Ascending aorta (tissue), 2 donors: ENCODE data around the gene SLC25A33. TPM values are rescaled to one million over a fixed set of nuclear protein-coding genes. Genes with fewer than 3 reads are reported as not detected.

Experiments
- DNase-seq, 2 donors: peaks; one replicate each; pipeline ENCODE4 v3.0.0-alpha.2; 2019; ENCODE audit warnings: low spot score in 2 of 2
- H3K27ac ChIP-seq, 2 donors: fragments of 200-600 bp; sonication (generic); one replicate each; pipeline ENCODE4 v1.5.1; 2016 to 2017; ENCODE audit warnings: mild to moderate bottlenecking in 1 of 2
- H3K27me3 ChIP-seq: fragments of 200-600 bp; sonication (generic); one replicate; pipeline ENCODE4 v1.5.1; 2017
- H3K36me3 ChIP-seq, 2 donors: fragments of 200-600 bp; sonication (generic); one replicate each; pipeline ENCODE4 v1.5.1; 2016
- H3K4me1 ChIP-seq, 2 donors: fragments of 200-600 bp; sonication (generic); one replicate each; pipeline ENCODE4 v1.5.1; 2016 to 2017; ENCODE audit warnings: mild to moderate bottlenecking in 1 of 2
- H3K4me3 ChIP-seq, 2 donors: fragments of 200-600 bp; sonication (generic); one replicate each; pipeline ENCODE4 v1.5.1; 2016 to 2017; ENCODE audit warnings: mild to moderate bottlenecking in 1 of 2
- H3K9me3 ChIP-seq, 2 donors: fragments of 200-600 bp; sonication (generic); one replicate each; pipeline ENCODE4 v1.5.1; 2016
- intact Hi-C: fragments of 100-400 bp; cut with DNase I; formaldehyde crosslinking; loops from one replicate; pipeline ENCODE4 v1.15.1; 2023
- total RNA-seq: library from RNA; depleted of rRNA; stranded (reverse); fragments of >200 nt; gene quantifications from one replicate; pipeline ENCODE4 v1.1.0, GENCODE V29; 2016
- TF ChIP-seq, protein P1 (sequence below), 3 experiments: fragments of 200-600 bp in 2 of 3; fragments of 450-650 bp in 1 of 3; sonication (generic) in 2 of 3; IDR thresholded peaks; one replicate each; pipeline ENCODE4 v1.5.1; 2016 to 2019; ENCODE audit warnings: antibody characterized with exemption in 3 of 3, mild to moderate bottlenecking in 1 of 3, moderate library complexity in 1 of 3

Gene SLC25A33
- total RNA-seq, 1 donor from 2014 or later: 0.11 TPM

DNA sequence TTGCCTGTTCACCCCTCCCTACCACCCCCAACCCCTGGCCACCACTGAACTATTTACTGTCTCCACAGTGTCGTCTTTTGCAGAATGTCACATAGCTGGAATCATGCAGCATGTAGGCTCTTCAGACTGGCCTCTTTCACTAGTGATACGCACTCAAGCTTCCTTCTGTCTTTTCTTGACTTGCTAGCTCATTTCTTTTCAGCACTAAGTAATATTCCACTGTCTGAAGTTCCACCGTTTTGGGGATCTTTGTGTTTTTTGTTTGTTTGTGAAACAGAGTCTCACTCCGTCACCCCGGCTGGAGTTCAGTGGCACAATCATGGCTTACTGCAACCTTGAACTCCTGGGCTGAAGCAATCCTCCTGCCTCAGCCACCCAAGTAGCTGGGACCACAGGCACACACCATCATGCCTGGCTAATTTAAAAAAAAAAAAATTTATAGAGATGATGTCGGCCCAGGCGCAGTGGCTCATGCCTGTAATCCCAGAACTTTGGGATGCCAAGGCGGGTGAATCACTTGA, 43.4 kb upstream of the SLC25A33 start:
- TF ChIP-seq, protein P1, sequence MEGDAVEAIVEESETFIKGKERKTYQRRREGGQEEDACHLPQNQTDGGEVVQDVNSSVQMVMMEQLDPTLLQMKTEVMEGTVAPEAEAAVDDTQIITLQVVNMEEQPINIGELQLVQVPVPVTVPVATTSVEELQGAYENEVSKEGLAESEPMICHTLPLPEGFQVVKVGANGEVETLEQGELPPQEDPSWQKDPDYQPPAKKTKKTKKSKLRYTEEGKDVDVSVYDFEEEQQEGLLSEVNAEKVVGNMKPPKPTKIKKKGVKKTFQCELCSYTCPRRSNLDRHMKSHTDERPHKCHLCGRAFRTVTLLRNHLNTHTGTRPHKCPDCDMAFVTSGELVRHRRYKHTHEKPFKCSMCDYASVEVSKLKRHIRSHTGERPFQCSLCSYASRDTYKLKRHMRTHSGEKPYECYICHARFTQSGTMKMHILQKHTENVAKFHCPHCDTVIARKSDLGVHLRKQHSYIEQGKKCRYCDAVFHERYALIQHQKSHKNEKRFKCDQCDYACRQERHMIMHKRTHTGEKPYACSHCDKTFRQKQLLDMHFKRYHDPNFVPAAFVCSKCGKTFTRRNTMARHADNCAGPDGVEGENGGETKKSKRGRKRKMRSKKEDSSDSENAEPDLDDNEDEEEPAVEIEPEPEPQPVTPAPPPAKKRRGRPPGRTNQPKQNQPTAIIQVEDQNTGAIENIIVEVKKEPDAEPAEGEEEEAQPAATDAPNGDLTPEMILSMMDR (IDR thresholded peaks at IDR 0.05): no peak
- Histone ChIP-seq H3K4me3 (no peak overlapping the region), H3K4me1 (peaks cover 0 to 2% of the 10 kb centered on the region in 2 donors), H3K9me3 (no peaks in the 10 kb centered on the region), H3K27ac (no peak overlapping the region), H3K27me3 (no peaks in the 10 kb centered on the region), H3K36me3 (no peaks in the 10 kb centered on the region)
- no peak for DNase-seq
- intact Hi-C loops: loop anchor here (1.0 to 10.0 kb wide), 2 partner anchors 77 to 381 kb away; no protein-coding TSS in a partner anchor

DNA sequence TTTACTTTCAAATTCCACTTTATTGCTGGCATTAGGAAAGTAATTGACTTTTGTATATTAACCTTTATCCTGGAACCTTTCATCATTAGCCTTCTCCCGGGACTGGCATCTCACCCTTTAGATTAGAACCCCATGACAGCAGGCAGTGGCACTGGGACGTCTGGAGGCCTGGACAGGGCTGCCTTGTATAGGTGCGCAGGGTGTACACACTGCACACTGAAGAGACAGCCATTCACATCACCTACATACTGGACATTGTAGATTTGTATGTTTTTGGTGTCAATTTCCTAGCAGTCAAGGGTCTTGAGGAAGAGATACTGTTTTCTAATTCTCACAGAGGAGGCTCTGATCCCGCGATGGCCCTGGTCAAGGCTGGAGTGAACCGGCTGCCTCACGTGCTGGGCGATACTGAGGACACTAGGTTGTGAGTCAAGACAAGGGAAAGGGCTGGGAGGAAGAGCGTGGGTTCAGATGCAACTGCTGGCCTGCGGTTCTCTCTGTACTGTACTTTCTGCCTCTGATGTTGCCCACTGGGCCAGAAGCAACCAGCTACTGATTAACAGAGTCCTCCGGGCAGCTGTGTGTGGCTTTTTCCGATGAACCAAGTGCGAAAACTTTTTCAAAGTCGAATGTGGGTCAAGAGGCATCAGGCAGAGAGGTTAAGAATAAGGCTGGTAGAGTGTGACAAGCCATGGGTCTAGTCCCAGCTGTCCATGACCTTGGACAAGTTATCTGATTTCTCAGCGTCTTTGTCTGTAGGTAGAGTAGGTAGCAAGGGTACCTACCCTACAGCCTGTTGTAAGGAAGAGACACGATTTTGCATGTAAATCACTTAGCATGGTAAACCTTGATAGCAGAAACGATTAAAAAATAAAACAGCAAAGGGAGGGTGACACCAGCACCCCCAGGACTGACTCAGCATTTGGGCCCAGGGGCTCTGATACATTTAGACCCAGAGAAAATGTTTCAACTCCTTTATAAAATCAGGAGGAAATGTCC, 38.2 kb upstream of the SLC25A33 start:
- DNase-seq: no peak
- H3K4me1 ChIP-seq: peaks cover 3 to 4% of the 10 kb centered on the region in 2 donors
- no peaks in the 10 kb centered on the region for H3K36me3 ChIP-seq
- no peak overlapping the region for H3K4me3 ChIP-seq
- intact Hi-C loops: no loop called here
- H3K27ac ChIP-seq: no peak overlapping the region
- TF ChIP-seq, protein P1 (IDR thresholded peaks at IDR 0.05): no peak
- H3K27me3 ChIP-seq: no peaks in the 10 kb centered on the region
- no peaks in the 10 kb centered on the region for H3K9me3 ChIP-seq

DNA sequence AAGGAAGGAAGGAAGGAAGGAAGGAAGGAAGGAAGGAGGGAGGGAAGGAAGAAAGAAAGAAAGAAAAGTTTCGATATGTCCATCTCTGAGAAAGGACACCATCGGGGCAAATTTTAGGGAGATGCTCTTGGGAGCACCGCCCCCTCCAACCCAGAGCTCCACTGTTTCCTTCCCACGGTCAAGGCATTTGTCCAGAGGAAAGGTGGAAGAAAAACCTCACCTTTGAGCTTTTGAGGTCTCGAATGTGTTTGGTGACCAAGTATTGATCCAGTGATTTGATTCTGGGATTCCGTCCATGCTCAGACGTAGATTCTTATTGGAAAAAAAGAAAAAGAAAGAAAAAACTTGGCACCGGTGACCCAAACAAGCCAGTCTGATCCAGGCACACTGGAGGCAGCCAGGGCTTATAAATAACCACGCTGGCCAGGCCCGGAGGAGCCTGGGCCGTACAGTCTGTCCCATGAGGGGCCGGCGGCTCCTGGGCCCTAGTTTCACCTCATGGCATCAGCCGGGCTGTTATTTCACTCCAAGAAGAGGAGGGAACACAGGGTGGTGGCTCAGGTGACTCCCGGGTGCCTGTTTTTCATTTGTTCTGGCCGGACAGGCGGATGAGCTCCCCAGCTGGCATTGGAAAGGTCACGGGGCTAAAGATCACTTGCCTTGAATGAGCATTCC, 36.1 kb upstream of the SLC25A33 start:
- Histone ChIP-seq H3K4me3 (no peak overlapping the region), H3K27me3 (no peaks in the 10 kb centered on the region), H3K27ac (no peak overlapping the region), H3K36me3 (no peaks in the 10 kb centered on the region), H3K9me3 (no peaks in the 10 kb centered on the region), H3K4me1 (peaks cover 3 to 4% of the 10 kb centered on the region in 2 donors)
- DNase-seq: no peak
- intact Hi-C loops: no loop called here
- TF ChIP-seq, protein P1 (IDR thresholded peaks at IDR 0.05): no peak

DNA sequence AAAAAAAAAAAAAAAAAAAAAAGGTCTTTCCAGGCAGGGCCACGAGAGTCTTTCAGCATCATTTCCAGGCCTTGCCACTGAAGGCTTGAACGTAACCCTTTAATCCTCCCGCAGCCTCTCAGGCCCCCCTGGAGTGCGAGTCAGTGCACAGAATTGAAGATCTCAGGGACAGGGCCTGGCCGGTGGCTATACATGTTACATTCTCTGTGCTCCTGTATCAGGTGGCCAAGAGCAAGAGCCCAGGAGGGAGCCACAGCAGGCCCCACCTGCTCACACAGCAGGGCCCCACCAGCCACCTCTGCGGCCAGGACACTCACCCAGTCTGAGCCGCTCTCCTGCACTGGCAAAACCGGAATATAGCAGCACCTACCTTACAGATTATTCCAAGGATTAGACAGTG, 34.1 kb upstream of the SLC25A33 start:
- no peak overlapping the region for H3K4me3 ChIP-seq
- TF ChIP-seq, protein P1 (IDR thresholded peaks at IDR 0.05): no peak
- no peaks in the 10 kb centered on the region for H3K36me3 ChIP-seq
- intact Hi-C loops: no loop called here
- H3K27ac ChIP-seq: no peak overlapping the region
- H3K27me3 ChIP-seq: no peaks in the 10 kb centered on the region
- no peaks in the 10 kb centered on the region for H3K9me3 ChIP-seq
- peaks cover 3 to 4% of the 10 kb centered on the region in 2 donors for H3K4me1 ChIP-seq
- no peak for DNase-seq

DNA sequence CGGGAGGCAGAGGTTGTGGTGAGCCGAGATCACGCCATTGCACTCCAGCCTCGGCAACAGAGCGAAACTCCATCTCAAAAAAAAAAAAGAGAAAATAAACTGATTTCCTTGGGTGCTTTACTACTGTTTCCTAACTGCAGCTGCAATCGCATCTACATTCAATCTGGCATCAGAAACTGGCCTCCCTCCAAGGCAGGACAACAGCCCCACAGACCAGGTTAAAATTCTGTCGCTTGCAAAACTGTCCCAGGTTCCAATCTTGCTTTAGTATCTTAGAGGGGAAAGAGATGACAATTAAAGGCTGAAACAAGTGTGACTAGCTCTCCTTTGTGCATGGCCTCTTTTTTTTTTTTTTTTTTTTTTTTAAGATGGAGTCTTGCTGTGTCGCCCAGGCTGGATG, 32.4 kb upstream of the SLC25A33 start:
- no peak for DNase-seq
- Histone ChIP-seq H3K4me1 (peaks cover 3 to 4% of the 10 kb centered on the region in 2 donors), H3K27me3 (no peaks in the 10 kb centered on the region), H3K36me3 (no peaks in the 10 kb centered on the region), H3K4me3 (no peak overlapping the region), H3K9me3 (no peaks in the 10 kb centered on the region), H3K27ac (no peak overlapping the region)
- TF ChIP-seq, protein P1 (IDR thresholded peaks at IDR 0.05): no peak
- intact Hi-C loops: no loop called here
